Nephron (organoid): ENCODE results near the gene UTY.

ENCODE experiments used
- H3K27ac Mint-ChIP-seq, 3 experiments: 2 replicates each; pipeline ENCODE4 v1.8.0; 2020; ENCODE audit warnings: mixed read lengths in 3 of 3, mild to moderate bottlenecking in 2 of 3, moderate library complexity in 1 of 3
- H3K27me3 Mint-ChIP-seq: 2 replicates; pipeline ENCODE4 v1.8.0; 2021; ENCODE audit warnings: low read depth, mild to moderate bottlenecking, moderate library complexity, mixed read lengths
- H3K36me3 Mint-ChIP-seq: 2 replicates; pipeline ENCODE4 v1.8.0; 2020; ENCODE audit warnings: low read depth, mixed read lengths
- H3K4me1 Mint-ChIP-seq: 2 replicates; pipeline ENCODE4 v1.8.0; 2020; ENCODE audit warnings: mixed read lengths
- H3K4me3 Mint-ChIP-seq, 3 experiments: 2 replicates each; pipeline ENCODE4 v1.8.0; 2020; ENCODE audit warnings: mild to moderate bottlenecking in 3 of 3, mixed read lengths in 3 of 3, moderate library complexity in 2 of 3
- H3K9me3 Mint-ChIP-seq: 2 replicates; pipeline ENCODE4 v1.8.0; 2020; ENCODE audit warnings: mixed read lengths
- CTCF ChIP-seq, 3 experiments: fragments of 200-600 bp; sonication (generic); IDR thresholded peaks; one replicate each; pipeline ENCODE4 v1.5.0; 2021; ENCODE audit warnings: antibody characterized with exemption in 3 of 3; ENCODE audit not compliant: unreplicated experiment in 3 of 3

The UTY gene

GRCh38 chrY:13361656-13362636 is 117.9 kb downstream of the UTY start:
- Mint-ChIP-seq H3K4me3 (no peak overlapping the region), H3K4me1 (no peaks in the 10 kb centered on the region), H3K27me3 (no peaks in the 10 kb centered on the region), H3K27ac (no peak overlapping the region), H3K36me3 (no peaks in the 10 kb centered on the region), H3K9me3 (no peaks in the 10 kb centered on the region)
- no peak for TF ChIP-seq CTCF (IDR thresholded peaks at IDR 0.05; ENCODE audit: unreplicated experiment in 3 of 3)

DNA sequence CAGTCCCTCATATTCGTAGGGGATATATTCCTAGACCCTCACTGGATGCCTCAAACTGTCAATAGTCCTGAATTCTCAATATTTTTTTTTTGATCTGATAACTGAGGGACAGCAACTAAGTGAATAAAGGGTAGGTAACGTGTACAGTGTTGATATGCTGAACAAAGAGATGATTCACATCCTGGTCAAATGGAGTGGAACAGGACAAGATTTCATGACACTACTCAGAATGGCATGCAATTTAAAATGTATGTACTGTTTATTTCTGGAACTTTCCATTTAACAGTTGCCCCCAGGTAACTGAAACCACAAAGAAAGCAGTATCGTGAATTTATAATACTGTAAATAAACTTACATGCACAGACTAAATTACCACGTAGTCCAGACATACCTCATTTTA is 128.4 kb downstream of the UTY start:
- TF ChIP-seq CTCF (IDR thresholded peaks at IDR 0.05; ENCODE audit: unreplicated experiment in 3 of 3), result no peak
- no peaks in the 10 kb centered on the region for H3K4me1 Mint-ChIP-seq
- no peak overlapping the region for H3K4me3 Mint-ChIP-seq
- no peak overlapping the region for H3K27ac Mint-ChIP-seq
- no peaks in the 10 kb centered on the region for H3K36me3 Mint-ChIP-seq
- no peaks in the 10 kb centered on the region for H3K27me3 Mint-ChIP-seq
- no peaks in the 10 kb centered on the region for H3K9me3 Mint-ChIP-seq

- no peaks in the 10 kb centered on the region for H3K4me1 Mint-ChIP-seq
- no peak overlapping the region for H3K4me3 Mint-ChIP-seq
- H3K9me3 Mint-ChIP-seq, result no peaks in the 10 kb centered on the region
- no peaks in the 10 kb centered on the region for H3K36me3 Mint-ChIP-seq
- no peaks in the 10 kb centered on the region for H3K27me3 Mint-ChIP-seq
- no peak for TF ChIP-seq CTCF (IDR thresholded peaks at IDR 0.05; ENCODE audit: unreplicated experiment in 3 of 3)
- H3K27ac Mint-ChIP-seq, result no peak overlapping the region
These were observed 132.7 kb downstream of the UTY start for GRCh38 chrY:13347106-13347505.

DNA sequence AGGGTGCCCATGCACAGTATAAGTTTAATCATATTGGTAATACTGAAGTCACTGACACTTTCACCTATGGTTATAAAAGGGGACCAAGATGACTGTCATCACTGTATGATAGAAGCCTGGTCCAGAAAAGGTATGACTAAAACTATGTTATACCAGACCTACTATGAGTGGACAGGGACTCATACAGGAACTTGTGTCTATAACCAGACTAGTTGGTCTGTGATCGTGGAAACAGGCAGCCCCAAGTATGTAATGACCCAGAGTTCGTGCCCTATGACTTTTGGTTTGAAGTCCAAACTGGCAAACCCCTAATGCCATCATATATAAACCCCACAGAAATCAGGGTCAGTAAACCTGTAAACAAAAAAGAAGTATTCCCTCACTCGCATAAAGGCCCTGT is 134.3 kb downstream of the UTY start:
- H3K4me1 Mint-ChIP-seq, result no peaks in the 10 kb centered on the region
- H3K27ac Mint-ChIP-seq, result no peak overlapping the region
- no peaks in the 10 kb centered on the region for H3K27me3 Mint-ChIP-seq
- H3K4me3 Mint-ChIP-seq, result no peak overlapping the region
- TF ChIP-seq CTCF (IDR thresholded peaks at IDR 0.05; ENCODE audit: unreplicated experiment in 3 of 3), result no peak
- H3K9me3 Mint-ChIP-seq, result no peaks in the 10 kb centered on the region
- H3K36me3 Mint-ChIP-seq, result no peaks in the 10 kb centered on the region

- H3K27ac Mint-ChIP-seq, result no peak overlapping the region
- TF ChIP-seq CTCF (IDR thresholded peaks at IDR 0.05; ENCODE audit: unreplicated experiment in 3 of 3), result no peak
- no peaks in the 10 kb centered on the region for H3K9me3 Mint-ChIP-seq
- no peak overlapping the region for H3K4me3 Mint-ChIP-seq
- no peaks in the 10 kb centered on the region for H3K36me3 Mint-ChIP-seq
- H3K27me3 Mint-ChIP-seq, result no peaks in the 10 kb centered on the region
- no peaks in the 10 kb centered on the region for H3K4me1 Mint-ChIP-seq
These were observed 136.4 kb downstream of the UTY start for GRCh38 chrY:13343307-13343946.
